Measurements from ENCODE around the gene ZNF90.

DNA sequence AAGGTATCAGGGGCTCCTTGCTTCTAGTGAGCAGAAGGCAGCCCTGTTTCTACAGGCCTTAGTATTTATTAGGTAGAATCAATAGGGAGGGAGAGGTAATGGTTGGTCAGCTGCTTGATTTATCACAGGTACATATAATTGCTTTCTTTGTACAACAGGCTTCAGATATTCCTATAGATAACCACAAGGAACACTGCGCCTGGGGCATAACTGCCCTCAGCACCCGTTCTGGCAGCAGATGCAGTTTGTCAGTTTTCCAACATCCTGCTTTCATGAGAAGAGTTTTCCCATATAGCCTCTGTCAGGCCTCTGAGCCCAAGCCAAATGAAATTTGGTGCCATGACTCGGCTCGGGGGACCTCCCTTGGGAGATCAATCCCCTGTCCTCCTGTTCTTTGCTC lies 76.8 kb downstream of the ZNF90 start:
- TF ChIP-seq CTCF (IDR thresholded peaks at IDR 0.05; ENCODE audit: insufficient read depth, low read length, poor library complexity, severe bottlenecking) (no peak), EZH2phosphoT487 (conservative IDR thresholded peaks at IDR 0.05; ENCODE audit: low read length) (no peak)

Data from SU-DHL-6 (cell line).